ENCODE measurements around the gene PALLD. TPM values are rescaled to one million over a fixed set of nuclear protein-coding genes. Genes with fewer than 3 reads are reported as not detected.
A peak's percentile ranks its signal among the peaks of the same experiment; 100 is the strongest.

The PALLD gene
- total RNA-seq, 4 donors from 2014 or later: 60.2 to 437 (median 118) TPM

- no peak overlapping the region for H3K4me3 ChIP-seq
- H3K27ac ChIP-seq: no peak overlapping the region
- intact Hi-C loops (cut with DNase I): no loop called here
- 71% methylated on average over 6 of the region's 6 CpGs for WGBS, 2 donors
- TF ChIP-seq CTCF (IDR thresholded peaks at IDR 0.05): no peak
- TF ChIP-seq POLR2A (IDR thresholded peaks at IDR 0.05): no peak
- no peaks in the 10 kb centered on the region for H3K27me3 ChIP-seq
- H3K36me3 ChIP-seq: no peaks in the 10 kb centered on the region
- H3K9me3 ChIP-seq: no peaks in the 10 kb centered on the region
- peaks cover 0 to 26% (median 0%) of the 10 kb centered on the region in 3 donors for H3K4me1 ChIP-seq
- no peak for DNase-seq
These were observed 194.9 kb downstream of the PALLD start for GRCh38 chr4:168691631-168692369.

GRCh38 chr4:168693750-168694490, 197.1 kb downstream of the PALLD start:
- 39 to 50% methylated on average over 8 of the region's 8 CpGs for WGBS, 2 donors
- no peaks in the 10 kb centered on the region for H3K27me3 ChIP-seq
- intact Hi-C loops (cut with DNase I): no loop called here
- H3K9me3 ChIP-seq: no peaks in the 10 kb centered on the region
- no peaks in the 10 kb centered on the region for H3K36me3 ChIP-seq
- TF ChIP-seq CTCF (IDR thresholded peaks at IDR 0.05) (no peak), POLR2A (IDR thresholded peaks at IDR 0.05) (no peak)
- H3K4me3 ChIP-seq: no peak overlapping the region
- DNase-seq: no peak
- H3K27ac ChIP-seq: peak overlapping the region in 2 of 4 donors; percentile 34 to 44
- H3K4me1 ChIP-seq: peaks cover 0 to 26% (median 0%) of the 10 kb centered on the region in 3 donors

DNA sequence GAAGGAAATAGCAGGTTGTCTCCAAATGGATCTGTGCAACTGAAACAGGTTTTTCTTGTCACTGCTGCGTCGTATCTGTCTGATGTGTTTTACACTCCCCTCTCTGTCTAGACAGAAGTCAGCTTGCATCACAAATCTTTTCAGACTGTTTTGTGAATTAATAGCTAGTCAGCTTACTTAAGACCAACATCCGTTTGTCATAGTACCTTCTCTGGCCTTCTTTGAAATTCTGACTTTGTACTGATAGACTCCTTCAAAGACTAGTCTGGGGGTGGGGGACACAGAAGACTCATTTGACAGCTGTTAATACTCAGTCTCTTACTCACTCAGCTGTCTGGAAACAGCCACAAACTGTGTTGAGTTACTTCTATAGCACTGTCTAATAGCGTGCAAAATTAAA, 197.8 kb downstream of the PALLD start:
- no peak for TF ChIP-seq POLR2A (IDR thresholded peaks at IDR 0.05)
- no peak for TF ChIP-seq CTCF (IDR thresholded peaks at IDR 0.05)
- intact Hi-C loops (cut with DNase I): no loop called here
- H3K27ac ChIP-seq: no peak overlapping the region
- DNase-seq: no peak
- H3K36me3 ChIP-seq: no peaks in the 10 kb centered on the region
- H3K9me3 ChIP-seq: no peaks in the 10 kb centered on the region
- peaks cover 0 to 26% (median 0%) of the 10 kb centered on the region in 3 donors for H3K4me1 ChIP-seq
- H3K4me3 ChIP-seq: no peak overlapping the region
- no peaks in the 10 kb centered on the region for H3K27me3 ChIP-seq
- 59 to 63% methylated on average over 4 of the region's 4 CpGs for WGBS, 2 donors

- Histone ChIP-seq H3K36me3 (no peaks in the 10 kb centered on the region), H3K27ac (no peak overlapping the region), H3K4me1 (peaks cover 0 to 26% (median 0%) of the 10 kb centered on the region in 3 donors), H3K27me3 (no peaks in the 10 kb centered on the region), H3K9me3 (no peaks in the 10 kb centered on the region), H3K4me3 (no peak overlapping the region)
- TF ChIP-seq POLR2A (IDR thresholded peaks at IDR 0.05): no peak
- TF ChIP-seq CTCF (IDR thresholded peaks at IDR 0.05): no peak
- DNase-seq: no peak
- intact Hi-C loops (cut with DNase I): no loop called here
- WGBS, 2 donors: 65 to 70% methylated on average over 2 of the region's 2 CpGs
These were observed 198.4 kb downstream of the PALLD start for GRCh38 chr4:168695288-168695687.

- intact Hi-C loops (cut with DNase I): no loop called here
- TF ChIP-seq POLR2A (IDR thresholded peaks at IDR 0.05) (no peak), CTCF (IDR thresholded peaks at IDR 0.05) (no peak)
- H3K36me3 ChIP-seq: no peaks in the 10 kb centered on the region
- no peak overlapping the region for H3K4me3 ChIP-seq
- no peaks in the 10 kb centered on the region for H3K27me3 ChIP-seq
- DNase-seq: no peak
- no peaks in the 10 kb centered on the region for H3K9me3 ChIP-seq
- 67 to 80% methylated on average over 1 of the region's 1 CpG for WGBS, 2 donors
- no peak overlapping the region for H3K27ac ChIP-seq
- H3K4me1 ChIP-seq: peaks cover 0 to 26% (median 0%) of the 10 kb centered on the region in 3 donors
These were observed 199.4 kb downstream of the PALLD start for GRCh38 chr4:168696280-168696679.

All from esophagus squamous epithelium (tissue), 5 donors.